Measurements from ENCODE around the gene KREMEN2.

DNA sequence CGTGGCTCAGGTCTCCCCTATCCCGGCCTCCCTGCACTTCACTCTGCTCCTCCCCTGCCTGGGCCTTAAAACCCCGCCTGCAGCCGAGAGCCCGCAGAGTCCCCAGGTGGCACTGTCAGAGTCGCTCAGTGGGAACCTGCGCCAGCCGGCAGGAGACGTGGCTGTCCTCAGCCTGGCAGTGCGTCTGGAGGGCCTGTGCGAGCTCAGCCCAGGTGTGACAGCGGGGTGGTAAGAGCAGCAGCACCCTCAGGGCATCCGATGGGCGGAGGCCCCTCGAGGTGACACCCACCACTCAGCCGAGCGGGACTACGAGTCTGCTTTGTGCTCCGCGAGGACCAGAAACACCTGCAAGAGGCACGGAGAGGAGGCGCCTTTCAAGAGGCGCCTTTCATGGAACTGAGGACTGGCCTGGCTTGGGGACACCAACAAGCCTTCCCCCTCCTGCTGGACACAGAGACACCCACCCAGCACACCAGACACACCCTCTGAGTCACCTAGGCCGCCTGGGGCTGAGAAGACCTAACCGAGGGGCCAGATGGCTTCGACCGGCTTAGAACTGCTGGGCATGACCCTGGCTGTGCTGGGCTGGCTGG is 48.8 kb downstream of the KREMEN2 start, which contains the start of gene CLDN9:
- no peak for TF ChIP-seq CTCF (IDR thresholded peaks at IDR 0.05)
- TF ChIP-seq POLR2AphosphoS5 (IDR thresholded peaks at IDR 0.05) = no peak

Measured in prostate gland (tissue), 2 donors.